SK-N-SH (cell line): Measurements from ENCODE around the gene KMO.

Experiments used
- CHD2 ChIP-seq: fragments of 150-350 bp; IDR thresholded peaks from 2 replicates; pipeline ENCODE4 v1.6.1; 2018; ENCODE audit warnings: low read length; ENCODE audit not compliant: partially characterized antibody
- CTCF ChIP-seq: fragments of 200-600 bp; sonication (generic); IDR thresholded peaks from 2 replicates; pipeline ENCODE4 v1.6.1; 2017; ENCODE audit warnings: antibody characterized with exemption, mild to moderate bottlenecking, moderate library complexity
- EP300 ChIP-seq, 2 experiments: IDR thresholded peaks; 2 replicates each; pipeline versions ENCODE4 v1.4.0 to v1.6.1; 2012; ENCODE audit warnings: borderline replicate concordance in 1 of 2, low read depth in 1 of 2, low read length in 1 of 2
- JUND ChIP-seq: IDR thresholded peaks from 2 replicates; pipeline ENCODE4 v1.4.0; 2012
- PBX3 ChIP-seq: IDR thresholded peaks from 2 replicates; pipeline ENCODE4; 2012
- RAD21 ChIP-seq: IDR thresholded peaks from 2 replicates; pipeline ENCODE4 v1.6.1; 2012; ENCODE audit warnings: mild to moderate bottlenecking, low read length
- REST ChIP-seq: IDR thresholded peaks from 2 replicates; pipeline ENCODE4 v1.6.1; 2012; ENCODE audit warnings: mild to moderate bottlenecking, low read depth, low read length, moderate library complexity
- RFX5 ChIP-seq: IDR thresholded peaks from 2 replicates; pipeline ENCODE4 v1.6.1; 2012; ENCODE audit warnings: mild to moderate bottlenecking, improper control_type of control experiment, low read length
- RXRA ChIP-seq: IDR thresholded peaks from 2 replicates; pipeline ENCODE4 v1.4.0; 2012; ENCODE audit warnings: low read depth, mild to moderate bottlenecking, borderline replicate concordance
- SIN3A ChIP-seq: IDR thresholded peaks from 2 replicates; pipeline ENCODE4 v1.6.1; 2012; ENCODE audit warnings: low read depth, mild to moderate bottlenecking, low read length, moderate library complexity, borderline replicate concordance
- TAF1 ChIP-seq: IDR thresholded peaks from 2 replicates; pipeline ENCODE4 v1.6.1; 2012; ENCODE audit warnings: low read depth, mild to moderate bottlenecking, low read length, moderate library complexity, borderline replicate concordance
- USF2 ChIP-seq: fragments of 150-350 bp; IDR thresholded peaks from 2 replicates; pipeline ENCODE4 v1.6.1; 2017; ENCODE audit warnings: antibody characterized with exemption, low read length, low read depth, borderline replicate concordance

GRCh38 chr1:241582921-241583321 is 50.7 kb downstream of the KMO start:
- TF ChIP-seq RFX5, result no peak
- no peak for TF ChIP-seq RXRA
- TF ChIP-seq USF2, result no peak
- TF ChIP-seq RAD21, result no peak
- TF ChIP-seq REST, result no peak
- TF ChIP-seq PBX3, result no peak
- TF ChIP-seq CTCF, result no peak
- no peak for TF ChIP-seq CHD2
- TF ChIP-seq JUND, result no peak
- no peak for TF ChIP-seq TAF1
- no peak for TF ChIP-seq SIN3A
- no peak for TF ChIP-seq EP300 (IDR thresholded peaks at IDR 0.05; ENCODE audit: borderline replicate concordance in 1 of 2, low read depth in 1 of 2, low read length in 1 of 2)
